ENCODE data around the gene TPSB2.

- TF ChIP-seq, protein P1, sequence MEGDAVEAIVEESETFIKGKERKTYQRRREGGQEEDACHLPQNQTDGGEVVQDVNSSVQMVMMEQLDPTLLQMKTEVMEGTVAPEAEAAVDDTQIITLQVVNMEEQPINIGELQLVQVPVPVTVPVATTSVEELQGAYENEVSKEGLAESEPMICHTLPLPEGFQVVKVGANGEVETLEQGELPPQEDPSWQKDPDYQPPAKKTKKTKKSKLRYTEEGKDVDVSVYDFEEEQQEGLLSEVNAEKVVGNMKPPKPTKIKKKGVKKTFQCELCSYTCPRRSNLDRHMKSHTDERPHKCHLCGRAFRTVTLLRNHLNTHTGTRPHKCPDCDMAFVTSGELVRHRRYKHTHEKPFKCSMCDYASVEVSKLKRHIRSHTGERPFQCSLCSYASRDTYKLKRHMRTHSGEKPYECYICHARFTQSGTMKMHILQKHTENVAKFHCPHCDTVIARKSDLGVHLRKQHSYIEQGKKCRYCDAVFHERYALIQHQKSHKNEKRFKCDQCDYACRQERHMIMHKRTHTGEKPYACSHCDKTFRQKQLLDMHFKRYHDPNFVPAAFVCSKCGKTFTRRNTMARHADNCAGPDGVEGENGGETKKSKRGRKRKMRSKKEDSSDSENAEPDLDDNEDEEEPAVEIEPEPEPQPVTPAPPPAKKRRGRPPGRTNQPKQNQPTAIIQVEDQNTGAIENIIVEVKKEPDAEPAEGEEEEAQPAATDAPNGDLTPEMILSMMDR (IDR thresholded peaks at IDR 0.05; ENCODE audit: low read depth, low read length) = no peak
- TF ChIP-seq EZH2phosphoT487 (IDR thresholded peaks at IDR 0.05; ENCODE audit: low read depth) = no peak
These were observed 23.2 kb downstream of the TPSB2 start for GRCh38 chr16:1206786-1207185.
